Neural cell (in vitro differentiated cells): ENCODE results near the gene RABGEF1. TPM values are rescaled to one million over a fixed set of nuclear protein-coding genes. Genes with fewer than 3 reads are reported as not detected.

Experiments
- H2AFZ ChIP-seq: fragments of 200-600, 300-800 bp; sonication (generic), shearing (Covaris generic); 2 replicates; pipeline ENCODE4 v1.6.0; 2014; ENCODE audit warnings: low read depth, mild to moderate bottlenecking, antibody characterized with exemption, low read length, moderate library complexity
- H3F3A ChIP-seq: fragments of 200-600 bp; shearing (Covaris generic); 2 replicates; pipeline ENCODE4 v1.6.1; 2016; ENCODE audit warnings: mild to moderate bottlenecking, moderate library complexity, mixed read lengths, antibody characterized with exemption, low read length; ENCODE audit not compliant: insufficient read depth, poor library complexity, severe bottlenecking
- H3K27ac ChIP-seq: fragments of 200-600, 300-800 bp; sonication (generic), shearing (Covaris generic); 2 replicates; pipeline ENCODE4 v1.5.1; 2014; ENCODE audit warnings: mild to moderate bottlenecking, low read length, moderate library complexity
- H3K27me3 ChIP-seq: fragments of 300-800, 200-600 bp; sonication (generic), shearing (Covaris generic); 2 replicates; pipeline ENCODE4 v1.6.0; 2014; ENCODE audit warnings: mild to moderate bottlenecking, low read depth, low read length, moderate library complexity; ENCODE audit not compliant: insufficient read depth
- H3K36me3 ChIP-seq: fragments of 300-800, 200-600 bp; sonication (generic), shearing (Covaris generic); 2 replicates; pipeline ENCODE4 v1.5.1; 2014; ENCODE audit warnings: mild to moderate bottlenecking, antibody characterized with exemption, low read length, moderate library complexity; ENCODE audit not compliant: insufficient read depth
- H3K4me2 ChIP-seq: fragments of 300-800, 200-600 bp; sonication (generic), shearing (Covaris generic); 2 replicates; pipeline ENCODE4 v1.6.0; 2014; ENCODE audit warnings: mild to moderate bottlenecking, low read length
- H3K4me3 ChIP-seq: fragments of 300-800, 200-600 bp; sonication (generic), shearing (Covaris generic); 2 replicates; pipeline ENCODE4 v1.5.1; 2014; ENCODE audit warnings: mild to moderate bottlenecking, low read length, moderate library complexity
- H3K79me2 ChIP-seq: fragments of 200-600 bp; shearing (Covaris generic); replicated peaks from 2 replicates; pipeline ENCODE4 v1.6.0; 2014; ENCODE audit warnings: mild to moderate bottlenecking, low read length, moderate library complexity; ENCODE audit not compliant: insufficient read depth
- H3K9ac ChIP-seq: fragments of 300-800, 200-600 bp; sonication (generic), shearing (Covaris generic); 2 replicates; pipeline ENCODE4 v1.6.1; 2016; ENCODE audit warnings: mild to moderate bottlenecking, low read length, mixed read lengths
- H3K9me2 ChIP-seq: fragments of 200-600 bp; shearing (Covaris generic); 2 replicates; pipeline ENCODE4 v1.6.1; 2016; ENCODE audit warnings: mild to moderate bottlenecking, low read length, mixed read lengths; ENCODE audit not compliant: insufficient read depth
- H3K9me3 ChIP-seq: fragments of 200-600, 300-800 bp; sonication (generic), shearing (Covaris generic); 2 replicates; pipeline ENCODE4 v1.6.1; 2016; ENCODE audit warnings: mild to moderate bottlenecking, mixed run types, low read length, moderate library complexity, mixed read lengths
- H4K20me1 ChIP-seq: fragments of 200-600 bp; shearing (Covaris generic); 2 replicates; pipeline ENCODE4 v1.6.1; 2016; ENCODE audit warnings: mild to moderate bottlenecking, mixed run types; ENCODE audit not compliant: insufficient read depth
- EP300 ChIP-seq: fragments of 450-650 bp; conservative IDR thresholded peaks from 2 replicates; pipeline ENCODE4 v1.6.1; 2014; ENCODE audit warnings: antibody characterized with exemption, mild to moderate bottlenecking, moderate library complexity; ENCODE audit not compliant: poor library complexity, severe bottlenecking
- EZH2 ChIP-seq: fragments of 200-600, 300-800 bp; shearing (Covaris generic), sonication (generic); IDR thresholded peaks from 2 replicates; pipeline ENCODE4 v1.6.1; 2014; ENCODE audit warnings: antibody characterized with exemption, low read length, borderline replicate concordance, mild to moderate bottlenecking; ENCODE audit not compliant: insufficient read depth, poor library complexity, severe bottlenecking
- MXI1 ChIP-seq: fragments of 450-650 bp; conservative IDR thresholded peaks from 2 replicates; pipeline ENCODE4 v1.6.1; 2014; ENCODE audit warnings: antibody characterized with exemption, mild to moderate bottlenecking; ENCODE audit not compliant: poor library complexity, severe bottlenecking
- POLR2AphosphoS5 ChIP-seq: IDR thresholded peaks from 2 replicates; pipeline ENCODE4 v1.6.1; 2012
- RAD21 ChIP-seq: fragments of 450-650 bp; conservative IDR thresholded peaks from 2 replicates; pipeline ENCODE4 v1.6.1; 2014; ENCODE audit warnings: antibody characterized with exemption, mild to moderate bottlenecking, moderate library complexity
- SMC3 ChIP-seq: fragments of 450-650 bp; conservative IDR thresholded peaks from 2 replicates; pipeline ENCODE4 v1.6.1; 2014; ENCODE audit warnings: antibody characterized with exemption, mild to moderate bottlenecking, moderate library complexity; ENCODE audit not compliant: poor library complexity
- TAF1 ChIP-seq: IDR thresholded peaks from 2 replicates; pipeline ENCODE4 v1.6.1; 2012; ENCODE audit warnings: low read depth
- polyA plus RNA-seq: library from polyadenylated mRNA; depleted of rRNA; stranded (reverse); fragments of >200 nt; gene quantifications from 2 replicates; pipeline ENCODE4 v1.2.3, GENCODE V29; 2014
- TF ChIP-seq, protein P1 (sequence below): IDR thresholded peaks from 2 replicates; pipeline ENCODE4 v1.6.1; 2012; ENCODE audit warnings: borderline replicate concordance
- TF ChIP-seq, protein P2 (sequence below): fragments of 450-650 bp; IDR thresholded peaks from 2 replicates; pipeline ENCODE4 v1.5.1; 2014; ENCODE audit warnings: antibody characterized with exemption, mild to moderate bottlenecking, moderate library complexity; ENCODE audit not compliant: poor library complexity, severe bottlenecking

RABGEF1 gene
- polyA plus RNA-seq, 1 donor from 2014 or later: 34.8 TPM

DNA sequence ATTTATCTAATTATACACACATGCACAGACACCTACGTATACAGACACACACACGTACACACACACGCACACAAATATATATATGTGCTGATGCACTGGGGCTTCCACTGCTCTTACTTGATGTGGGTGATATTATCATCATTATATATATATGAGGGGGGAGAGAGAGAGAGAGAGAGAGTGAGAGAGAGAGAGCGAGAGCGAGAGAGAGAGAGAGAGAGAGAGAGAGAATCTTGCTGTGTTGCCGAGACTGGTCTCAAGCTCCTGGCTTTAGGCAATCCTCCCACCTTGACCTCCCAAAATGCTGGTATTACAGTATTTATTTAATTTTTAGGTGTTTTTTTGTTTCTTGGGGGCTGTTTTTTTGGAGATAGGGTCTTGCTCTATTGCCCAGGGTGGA is 3.6 kb upstream of the RABGEF1 start:
- Histone ChIP-seq H4K20me1 (no peaks in the 10 kb centered on the region), H3K9me2 (no peaks in the 10 kb centered on the region), H3K27ac (no peak overlapping the region), H2AFZ (no peak overlapping the region), H3K36me3 (no peaks in the 10 kb centered on the region), H3K27me3 (no peaks in the 10 kb centered on the region), H3K4me2 (no peak overlapping the region), H3K9ac (no peak overlapping the region), H3K4me3 (no peak overlapping the region), H3K79me2 (peaks cover 7% of the 10 kb centered on the region), H3F3A (no peaks in the 10 kb centered on the region), H3K9me3 (no peaks in the 10 kb centered on the region)
- TF ChIP-seq TAF1: no peak

DNA sequence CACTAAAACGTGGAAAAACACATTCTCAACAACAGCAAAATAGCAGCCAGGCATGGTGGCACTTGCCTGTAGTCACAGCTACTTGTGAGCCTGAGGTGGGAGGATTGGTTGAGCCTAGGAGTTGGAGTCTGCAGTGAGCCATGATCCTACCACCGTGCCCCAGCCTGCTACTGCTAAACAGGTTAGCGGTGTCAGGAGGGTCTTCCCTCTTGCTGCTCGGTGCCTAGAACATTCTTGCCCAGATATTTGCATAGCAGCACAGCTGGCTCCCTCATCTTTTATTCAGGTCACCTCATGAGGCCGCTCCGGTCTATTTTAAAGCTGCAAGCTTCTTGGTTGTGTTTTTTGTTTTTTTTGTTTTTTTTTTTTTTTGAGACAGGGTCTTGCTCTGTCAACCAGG is 2.9 kb upstream of the RABGEF1 start:
- Histone ChIP-seq H3K9me2 (no peaks in the 10 kb centered on the region), H3K27me3 (no peaks in the 10 kb centered on the region), H3K27ac (no peak overlapping the region), H2AFZ (no peak overlapping the region), H3K79me2 (peaks cover 8% of the 10 kb centered on the region), H3K4me2 (no peak overlapping the region), H3K9ac (no peak overlapping the region), H3K36me3 (no peaks in the 10 kb centered on the region), H4K20me1 (no peaks in the 10 kb centered on the region), H3F3A (no peaks in the 10 kb centered on the region), H3K9me3 (no peaks in the 10 kb centered on the region), H3K4me3 (no peak overlapping the region)
- TF ChIP-seq, protein P1, sequence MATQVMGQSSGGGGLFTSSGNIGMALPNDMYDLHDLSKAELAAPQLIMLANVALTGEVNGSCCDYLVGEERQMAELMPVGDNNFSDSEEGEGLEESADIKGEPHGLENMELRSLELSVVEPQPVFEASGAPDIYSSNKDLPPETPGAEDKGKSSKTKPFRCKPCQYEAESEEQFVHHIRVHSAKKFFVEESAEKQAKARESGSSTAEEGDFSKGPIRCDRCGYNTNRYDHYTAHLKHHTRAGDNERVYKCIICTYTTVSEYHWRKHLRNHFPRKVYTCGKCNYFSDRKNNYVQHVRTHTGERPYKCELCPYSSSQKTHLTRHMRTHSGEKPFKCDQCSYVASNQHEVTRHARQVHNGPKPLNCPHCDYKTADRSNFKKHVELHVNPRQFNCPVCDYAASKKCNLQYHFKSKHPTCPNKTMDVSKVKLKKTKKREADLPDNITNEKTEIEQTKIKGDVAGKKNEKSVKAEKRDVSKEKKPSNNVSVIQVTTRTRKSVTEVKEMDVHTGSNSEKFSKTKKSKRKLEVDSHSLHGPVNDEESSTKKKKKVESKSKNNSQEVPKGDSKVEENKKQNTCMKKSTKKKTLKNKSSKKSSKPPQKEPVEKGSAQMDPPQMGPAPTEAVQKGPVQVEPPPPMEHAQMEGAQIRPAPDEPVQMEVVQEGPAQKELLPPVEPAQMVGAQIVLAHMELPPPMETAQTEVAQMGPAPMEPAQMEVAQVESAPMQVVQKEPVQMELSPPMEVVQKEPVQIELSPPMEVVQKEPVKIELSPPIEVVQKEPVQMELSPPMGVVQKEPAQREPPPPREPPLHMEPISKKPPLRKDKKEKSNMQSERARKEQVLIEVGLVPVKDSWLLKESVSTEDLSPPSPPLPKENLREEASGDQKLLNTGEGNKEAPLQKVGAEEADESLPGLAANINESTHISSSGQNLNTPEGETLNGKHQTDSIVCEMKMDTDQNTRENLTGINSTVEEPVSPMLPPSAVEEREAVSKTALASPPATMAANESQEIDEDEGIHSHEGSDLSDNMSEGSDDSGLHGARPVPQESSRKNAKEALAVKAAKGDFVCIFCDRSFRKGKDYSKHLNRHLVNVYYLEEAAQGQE: no peak
- no peak for TF ChIP-seq TAF1
- no peak for TF ChIP-seq RAD21
- TF ChIP-seq EP300: no peak
- TF ChIP-seq, protein P2, sequence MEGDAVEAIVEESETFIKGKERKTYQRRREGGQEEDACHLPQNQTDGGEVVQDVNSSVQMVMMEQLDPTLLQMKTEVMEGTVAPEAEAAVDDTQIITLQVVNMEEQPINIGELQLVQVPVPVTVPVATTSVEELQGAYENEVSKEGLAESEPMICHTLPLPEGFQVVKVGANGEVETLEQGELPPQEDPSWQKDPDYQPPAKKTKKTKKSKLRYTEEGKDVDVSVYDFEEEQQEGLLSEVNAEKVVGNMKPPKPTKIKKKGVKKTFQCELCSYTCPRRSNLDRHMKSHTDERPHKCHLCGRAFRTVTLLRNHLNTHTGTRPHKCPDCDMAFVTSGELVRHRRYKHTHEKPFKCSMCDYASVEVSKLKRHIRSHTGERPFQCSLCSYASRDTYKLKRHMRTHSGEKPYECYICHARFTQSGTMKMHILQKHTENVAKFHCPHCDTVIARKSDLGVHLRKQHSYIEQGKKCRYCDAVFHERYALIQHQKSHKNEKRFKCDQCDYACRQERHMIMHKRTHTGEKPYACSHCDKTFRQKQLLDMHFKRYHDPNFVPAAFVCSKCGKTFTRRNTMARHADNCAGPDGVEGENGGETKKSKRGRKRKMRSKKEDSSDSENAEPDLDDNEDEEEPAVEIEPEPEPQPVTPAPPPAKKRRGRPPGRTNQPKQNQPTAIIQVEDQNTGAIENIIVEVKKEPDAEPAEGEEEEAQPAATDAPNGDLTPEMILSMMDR: no peak
- TF ChIP-seq SMC3: no peak
- no peak for TF ChIP-seq EZH2
- no peak for TF ChIP-seq POLR2AphosphoS5
- TF ChIP-seq MXI1: no peak

DNA sequence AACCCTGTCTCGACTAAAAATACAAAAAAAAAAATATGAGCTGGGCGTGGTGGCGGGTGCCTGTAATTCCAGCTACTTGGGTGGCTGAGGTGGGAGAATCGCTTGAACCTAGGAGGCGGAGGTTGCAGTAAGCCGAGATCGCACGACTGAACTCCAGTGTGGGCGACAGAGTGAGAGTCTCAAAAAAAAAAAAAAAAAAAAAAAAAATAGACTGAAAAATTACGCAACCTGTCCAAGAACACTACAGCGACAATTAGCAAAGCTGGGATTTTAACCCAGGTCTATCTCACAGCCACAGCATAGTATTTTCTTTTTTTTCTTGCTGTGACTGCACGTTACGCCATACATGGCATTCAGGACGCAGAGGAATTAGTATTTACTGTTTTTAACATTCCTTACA is 1.1 kb upstream of the RABGEF1 start:
- Histone ChIP-seq H3K27me3 (no peaks in the 10 kb centered on the region), H3K9ac (peak overlapping the region; percentile 88), H3K36me3 (no peaks in the 10 kb centered on the region), H3K79me2 (peaks cover 18% of the 10 kb centered on the region), H3K27ac (peak overlapping the region; percentile 87), H3K4me2 (peak overlapping the region; percentile 82), H3K9me3 (no peaks in the 10 kb centered on the region), H4K20me1 (no peaks in the 10 kb centered on the region), H3K9me2 (no peaks in the 10 kb centered on the region), H3F3A (no peaks in the 10 kb centered on the region), H2AFZ (peak overlapping the region; percentile 94), H3K4me3 (peak overlapping the region; percentile 95)
- TF ChIP-seq EZH2 (no peak), RAD21 (no peak), EP300 (no peak), MXI1 (no peak), SMC3 (no peak), TAF1 (no peak)
- TF ChIP-seq, protein P2: no peak
- TF ChIP-seq, protein P1: no peak
